Liver (tissue), 3 donors: ENCODE measurements around the gene VGLL4.

ENCODE experiments used
- RAD21 ChIP-seq, 2 donors: IDR thresholded peaks; 2 replicates each; pipeline ENCODE4 v1.6.1; 2016; ENCODE audit warnings: antibody characterized with exemption in 2 of 2, mild to moderate bottlenecking in 2 of 2
- REST ChIP-seq: IDR thresholded peaks from 2 replicates; pipeline ENCODE4 v1.6.1; 2016; ENCODE audit warnings: antibody characterized with exemption, mild to moderate bottlenecking
- SP1 ChIP-seq: IDR thresholded peaks from 2 replicates; pipeline ENCODE4 v1.6.1; 2018; ENCODE audit warnings: antibody characterized with exemption, mild to moderate bottlenecking
- TF ChIP-seq, protein P1 (sequence below): fragments of 150-350 bp; IDR thresholded peaks from 2 replicates; pipeline ENCODE4 v1.5.1; 2017; ENCODE audit warnings: improper control_type of control experiment, low read depth, low read length; ENCODE audit not compliant: missing input control
- TF ChIP-seq, protein P2 (sequence below): IDR thresholded peaks from 2 replicates; pipeline ENCODE4 v1.6.1; 2016; ENCODE audit warnings: antibody characterized with exemption
- donor health status: healthy.
- donor health status: healthy.

GRCh38 chr3:11546657-11547302 lies 96.9 kb downstream of the VGLL4 start:
- TF ChIP-seq, protein P1, sequence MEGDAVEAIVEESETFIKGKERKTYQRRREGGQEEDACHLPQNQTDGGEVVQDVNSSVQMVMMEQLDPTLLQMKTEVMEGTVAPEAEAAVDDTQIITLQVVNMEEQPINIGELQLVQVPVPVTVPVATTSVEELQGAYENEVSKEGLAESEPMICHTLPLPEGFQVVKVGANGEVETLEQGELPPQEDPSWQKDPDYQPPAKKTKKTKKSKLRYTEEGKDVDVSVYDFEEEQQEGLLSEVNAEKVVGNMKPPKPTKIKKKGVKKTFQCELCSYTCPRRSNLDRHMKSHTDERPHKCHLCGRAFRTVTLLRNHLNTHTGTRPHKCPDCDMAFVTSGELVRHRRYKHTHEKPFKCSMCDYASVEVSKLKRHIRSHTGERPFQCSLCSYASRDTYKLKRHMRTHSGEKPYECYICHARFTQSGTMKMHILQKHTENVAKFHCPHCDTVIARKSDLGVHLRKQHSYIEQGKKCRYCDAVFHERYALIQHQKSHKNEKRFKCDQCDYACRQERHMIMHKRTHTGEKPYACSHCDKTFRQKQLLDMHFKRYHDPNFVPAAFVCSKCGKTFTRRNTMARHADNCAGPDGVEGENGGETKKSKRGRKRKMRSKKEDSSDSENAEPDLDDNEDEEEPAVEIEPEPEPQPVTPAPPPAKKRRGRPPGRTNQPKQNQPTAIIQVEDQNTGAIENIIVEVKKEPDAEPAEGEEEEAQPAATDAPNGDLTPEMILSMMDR = no peak
- TF ChIP-seq, protein P2, sequence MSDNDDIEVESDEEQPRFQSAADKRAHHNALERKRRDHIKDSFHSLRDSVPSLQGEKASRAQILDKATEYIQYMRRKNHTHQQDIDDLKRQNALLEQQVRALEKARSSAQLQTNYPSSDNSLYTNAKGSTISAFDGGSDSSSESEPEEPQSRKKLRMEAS = no peak
- TF ChIP-seq REST = no peak
- no peak for TF ChIP-seq SP1
- no peak for TF ChIP-seq RAD21 (IDR thresholded peaks at IDR 0.05)
